Medulla oblongata (tissue), 1 donor: ENCODE data around the gene HCN3.
"Not testable (repeated sequence)": the region's sequence is repeated elsewhere in the genome, so short reads cannot be mapped to it uniquely, and the experiment has no call there.

Experiments used
- DNase-seq: peaks from one replicate; pipeline ENCODE4 v3.0.0-alpha.2; 2015; ENCODE audit errors: extremely low spot score

The HCN3 gene

DNA sequence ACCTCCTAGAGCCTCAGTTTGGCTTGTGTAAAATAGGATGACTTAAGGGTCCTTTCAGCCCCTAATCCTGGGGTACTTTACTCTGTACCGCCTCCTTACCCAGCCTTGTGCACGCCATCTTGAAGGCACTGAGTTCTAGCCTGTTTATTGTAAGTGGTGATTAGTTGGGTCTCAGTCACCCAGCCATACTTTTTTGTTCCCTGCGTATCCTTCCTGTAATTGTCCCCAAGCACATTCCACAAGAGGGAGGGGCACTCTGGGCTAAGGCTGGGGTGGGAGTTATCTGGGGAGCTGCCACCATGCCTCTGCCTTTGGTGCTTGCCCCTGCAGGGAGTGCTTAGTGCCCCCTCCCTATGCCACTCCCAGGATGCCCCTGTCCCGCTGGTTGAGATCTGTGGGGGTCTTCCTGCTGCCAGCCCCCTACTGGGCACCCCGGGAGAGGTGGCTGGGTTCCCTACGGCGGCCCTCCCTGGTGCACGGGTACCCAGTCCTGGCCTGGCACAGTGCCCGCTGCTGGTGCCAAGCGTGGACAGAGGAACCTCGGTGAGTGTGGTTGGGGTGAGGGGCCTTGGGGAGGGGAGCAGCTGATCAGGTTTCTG, 32.3 kb downstream of the HCN3 start:
- DNase-seq, result peak; percentile 19

DNA sequence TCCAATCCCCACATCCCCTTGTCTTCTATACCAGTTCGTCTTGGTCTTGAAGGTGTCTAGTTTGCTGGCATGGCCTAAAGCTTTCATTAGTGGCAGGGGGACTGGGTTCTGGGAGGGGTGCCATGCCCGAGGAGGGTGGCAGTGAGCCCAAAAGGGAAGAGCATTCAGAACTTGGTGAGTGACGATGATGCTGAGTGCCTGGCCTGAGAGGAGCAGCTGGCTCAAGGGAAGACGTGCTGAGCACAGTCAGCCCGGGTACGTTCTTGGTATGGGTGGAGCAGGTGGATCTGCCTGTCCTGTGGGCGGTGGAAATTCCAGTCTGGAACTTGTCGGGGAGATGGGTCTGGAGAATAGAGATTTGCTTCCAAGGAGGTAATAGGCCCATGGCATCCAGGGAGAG, 36.0 kb downstream of the HCN3 start:
- DNase-seq, result peak; percentile 50

DNA sequence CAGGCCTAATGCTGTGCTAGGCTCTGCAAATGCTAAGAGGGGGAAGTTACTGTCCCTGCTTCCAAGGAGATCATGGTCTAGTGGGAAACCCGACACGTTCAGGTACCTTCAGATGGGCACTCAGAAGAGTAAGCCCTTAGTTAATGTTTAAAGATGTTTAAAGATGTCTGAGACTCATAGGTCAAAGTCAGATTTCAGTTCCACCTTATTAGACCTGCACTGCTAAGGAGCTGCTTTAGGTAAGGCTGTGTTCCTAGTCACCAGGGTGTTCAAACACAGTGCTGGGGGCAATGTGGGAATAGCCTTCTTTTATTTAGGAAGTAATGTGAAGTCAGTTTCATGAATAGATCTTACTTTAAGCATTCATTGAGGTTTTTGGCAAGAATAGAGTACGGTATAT, 39.7 kb downstream of the HCN3 start:
- DNase-seq, result no peak

DNA sequence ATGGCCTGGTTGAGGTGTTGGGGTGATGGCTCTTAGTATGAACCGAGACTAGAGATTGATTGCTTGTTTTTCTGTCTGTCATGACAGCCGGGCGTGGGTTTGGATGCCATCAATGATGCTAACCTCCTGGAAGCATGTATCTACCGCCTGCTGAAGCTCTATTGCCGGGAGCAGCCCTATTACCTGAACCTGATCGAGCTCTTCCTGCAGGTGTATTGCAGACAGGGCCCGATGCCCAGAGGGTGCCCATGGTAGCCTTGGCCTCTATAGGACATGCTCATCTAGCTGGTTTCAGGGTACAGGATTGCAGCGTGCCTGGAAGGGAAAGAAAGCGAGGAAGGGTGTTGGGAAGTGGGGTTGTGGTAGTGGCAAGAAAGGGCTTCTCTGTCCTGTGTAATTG, 40.8 kb downstream of the HCN3 start:
- DNase-seq, result no peak

DNA sequence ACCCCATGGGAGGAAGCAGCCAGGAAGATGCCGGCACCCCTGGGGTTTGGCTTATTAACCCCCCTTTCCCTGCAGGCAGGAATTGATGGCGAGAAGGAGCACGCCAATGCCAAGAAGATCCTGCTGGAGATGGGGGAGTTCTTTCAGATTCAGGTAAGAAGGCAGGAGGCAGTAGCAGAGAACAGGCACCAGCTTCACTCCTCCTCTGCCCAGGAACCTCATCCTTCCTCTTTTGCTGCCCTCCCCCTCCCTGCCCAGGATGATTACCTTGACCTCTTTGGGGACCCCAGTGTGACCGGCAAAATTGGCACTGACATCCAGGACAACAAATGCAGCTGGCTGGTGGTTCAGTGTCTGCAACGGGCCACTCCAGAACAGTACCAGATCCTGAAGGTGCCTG, 42.3 kb downstream of the HCN3 start:
- DNase-seq, result no peak

DNA sequence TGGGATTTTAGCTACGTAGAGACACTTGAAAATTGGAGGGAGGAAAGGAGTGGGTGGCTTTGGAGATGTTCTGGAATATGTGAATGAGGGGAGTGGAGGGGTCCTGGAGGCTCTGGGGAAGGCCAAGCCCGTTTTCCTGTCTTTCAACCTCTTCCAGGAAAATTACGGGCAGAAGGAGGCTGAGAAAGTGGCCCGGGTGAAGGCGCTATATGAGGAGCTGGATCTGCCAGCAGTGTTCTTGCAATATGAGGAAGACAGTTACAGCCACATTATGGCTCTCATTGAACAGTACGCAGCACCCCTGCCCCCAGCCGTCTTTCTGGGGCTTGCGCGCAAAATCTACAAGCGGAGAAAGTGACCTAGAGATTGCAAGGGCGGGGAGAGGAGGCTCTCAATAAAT, 43.0 kb downstream of the HCN3 start:
- no peak for DNase-seq

DNA sequence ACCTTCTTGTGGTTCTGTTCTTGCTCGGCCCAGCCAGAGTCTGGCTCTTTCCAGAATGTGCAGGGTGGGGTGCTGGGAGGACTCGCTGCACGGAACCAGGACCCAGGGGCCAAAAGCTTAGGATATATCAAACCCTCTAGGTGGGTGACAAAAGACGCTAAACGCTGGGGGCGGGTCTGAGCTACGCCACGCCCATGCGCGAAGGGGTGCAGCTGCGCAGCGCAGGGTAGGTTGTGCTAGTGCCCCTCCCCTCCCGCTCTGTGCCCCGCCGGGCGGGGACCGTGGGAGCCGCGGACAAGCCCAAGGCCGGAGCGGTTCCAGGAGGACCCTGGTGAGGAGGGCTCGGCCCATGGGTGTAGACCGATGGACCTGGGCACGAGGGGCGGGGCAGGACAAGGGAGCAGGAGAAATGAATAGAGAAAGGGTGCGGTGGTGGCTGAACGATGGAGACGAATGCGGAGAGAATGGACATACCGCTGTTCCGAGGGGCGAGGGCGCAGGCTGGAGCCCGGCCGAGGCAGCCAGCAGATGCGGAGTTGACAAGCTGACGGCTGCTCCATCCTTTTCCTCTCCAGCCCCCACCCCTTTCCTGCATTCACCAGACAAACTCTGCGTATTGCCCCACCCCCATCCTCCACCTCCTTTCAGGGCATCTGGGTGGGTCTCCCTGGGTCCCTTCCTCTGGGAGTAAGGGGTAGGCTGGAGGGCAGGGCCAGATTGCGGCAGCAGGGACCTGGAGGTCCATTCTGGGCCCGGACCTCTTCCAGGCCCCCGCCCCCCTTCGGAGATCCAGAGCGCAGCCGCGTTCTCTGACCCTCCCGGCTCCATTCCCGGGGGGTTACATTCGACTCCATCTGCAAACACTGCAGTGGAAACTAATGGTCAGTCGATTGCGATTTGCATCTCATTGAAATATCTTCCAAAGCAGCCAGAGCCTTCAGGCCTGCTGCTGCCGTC, 43.7 kb downstream of the HCN3 start, which contains the start of gene RUSC1:
RUSC1 (plus strand) TSS at position 234 of the 957 bp plus-strand sequence. CDS start 880 bp downstream, outside the sequence.
- peak; percentile 67 for DNase-seq

DNA sequence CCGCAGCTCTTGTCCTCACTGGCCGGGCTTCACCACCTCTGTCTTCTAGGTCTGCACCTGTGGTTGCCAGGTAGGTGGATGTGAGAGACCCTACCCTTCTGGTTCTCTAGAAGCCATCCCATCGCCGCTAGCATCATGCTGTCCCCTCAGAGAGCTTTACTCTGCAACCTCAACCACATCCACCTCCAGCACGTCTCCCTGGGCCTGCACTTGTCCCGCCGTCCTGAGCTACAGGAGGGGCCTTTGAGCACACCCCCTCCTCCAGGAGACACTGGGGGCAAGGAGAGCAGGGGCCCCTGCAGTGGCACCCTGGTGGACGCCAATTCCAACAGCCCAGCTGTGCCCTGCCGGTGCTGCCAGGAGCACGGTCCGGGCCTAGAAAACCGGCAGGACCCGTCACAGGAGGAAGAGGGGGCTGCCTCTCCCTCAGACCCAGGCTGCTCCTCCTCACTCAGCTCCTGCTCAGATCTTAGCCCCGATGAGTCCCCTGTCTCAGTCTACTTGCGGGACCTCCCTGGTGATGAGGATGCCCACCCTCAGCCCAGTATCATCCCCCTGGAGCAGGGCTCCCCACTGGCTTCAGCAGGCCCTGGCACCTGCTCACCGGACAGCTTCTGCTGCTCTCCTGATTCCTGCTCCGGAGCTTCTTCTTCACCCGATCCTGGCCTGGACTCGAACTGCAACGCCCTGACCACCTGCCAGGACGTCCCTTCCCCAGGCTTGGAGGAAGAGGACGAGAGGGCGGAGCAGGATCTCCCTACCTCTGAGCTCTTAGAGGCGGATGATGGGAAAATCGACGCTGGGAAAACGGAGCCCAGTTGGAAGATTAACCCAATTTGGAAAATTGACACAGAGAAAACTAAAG, 44.6 kb downstream of the HCN3 start:
- peak; percentile 3 for DNase-seq

DNA sequence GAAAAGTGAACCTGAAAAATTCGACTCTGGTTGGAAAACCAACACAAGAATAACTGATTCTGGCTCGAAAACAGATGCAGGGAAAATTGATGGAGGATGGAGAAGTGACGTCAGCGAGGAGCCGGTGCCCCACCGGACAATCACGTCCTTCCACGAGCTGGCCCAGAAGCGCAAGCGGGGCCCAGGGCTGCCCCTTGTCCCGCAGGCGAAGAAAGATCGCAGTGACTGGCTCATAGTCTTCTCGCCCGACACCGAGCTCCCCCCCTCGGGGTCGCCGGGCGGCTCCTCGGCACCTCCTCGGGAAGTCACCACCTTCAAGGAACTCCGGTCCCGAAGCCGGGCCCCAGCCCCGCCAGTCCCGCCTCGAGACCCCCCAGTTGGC, 45.3 kb downstream of the HCN3 start:
- peak; percentile 50 for DNase-seq

DNA sequence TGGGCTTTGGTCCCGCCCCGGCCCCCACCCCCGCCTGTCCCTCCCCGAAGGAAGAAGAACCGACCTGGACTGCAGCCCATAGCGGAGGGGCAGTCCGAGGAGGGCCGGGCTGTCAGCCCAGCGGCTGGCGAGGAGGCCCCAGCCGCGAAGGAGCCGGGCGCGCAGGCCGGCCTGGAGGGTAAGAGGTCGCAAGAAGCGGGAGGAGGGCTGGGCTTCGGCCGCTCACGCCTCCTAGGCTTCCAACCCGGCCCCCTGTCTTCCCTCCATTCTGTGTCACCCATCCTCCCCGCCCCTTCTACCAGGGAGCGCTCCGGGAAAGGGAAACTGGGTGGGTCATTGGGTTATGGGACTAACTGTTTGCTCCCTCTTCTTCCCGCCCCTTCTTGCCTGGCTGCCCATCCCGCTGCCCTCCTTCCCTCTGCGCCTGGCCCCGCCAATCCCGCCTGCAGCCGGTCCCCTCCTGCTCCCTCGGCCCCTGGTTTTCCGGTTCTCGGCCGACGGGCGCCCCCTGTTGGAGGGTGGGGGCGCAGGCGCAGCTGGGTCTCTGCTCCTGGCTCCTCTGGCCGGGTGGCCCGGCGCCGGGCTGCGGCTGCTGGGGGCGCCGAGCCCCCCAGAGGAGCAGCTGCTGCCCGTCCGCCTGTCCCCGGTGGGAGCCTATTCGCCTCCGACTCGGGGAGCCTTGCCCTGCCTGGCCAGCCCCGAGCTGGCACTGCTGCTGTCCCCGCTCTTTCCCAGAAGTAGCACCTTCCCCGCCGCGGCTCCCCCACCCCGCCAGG, 45.9 kb downstream of the HCN3 start:
- DNase-seq, result peak; percentile 90

DNA sequence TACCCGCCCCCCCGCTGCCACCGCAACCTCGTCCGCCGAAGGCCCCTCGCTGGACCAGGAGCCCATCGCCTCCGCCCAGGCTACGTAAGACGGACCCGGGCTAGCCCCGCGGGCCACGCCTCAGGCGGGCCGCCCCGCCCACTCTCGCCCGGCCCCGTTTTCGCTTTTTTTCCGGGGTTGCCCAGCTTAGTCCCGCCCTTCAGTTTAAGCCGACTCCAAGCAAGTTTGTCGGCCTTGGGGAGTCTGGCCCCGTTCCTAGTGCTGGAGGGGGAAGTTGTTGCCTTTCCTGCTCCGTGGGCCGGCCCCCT, 46.4 kb downstream of the HCN3 start:
- DNase-seq, result peak; percentile 88

DNA sequence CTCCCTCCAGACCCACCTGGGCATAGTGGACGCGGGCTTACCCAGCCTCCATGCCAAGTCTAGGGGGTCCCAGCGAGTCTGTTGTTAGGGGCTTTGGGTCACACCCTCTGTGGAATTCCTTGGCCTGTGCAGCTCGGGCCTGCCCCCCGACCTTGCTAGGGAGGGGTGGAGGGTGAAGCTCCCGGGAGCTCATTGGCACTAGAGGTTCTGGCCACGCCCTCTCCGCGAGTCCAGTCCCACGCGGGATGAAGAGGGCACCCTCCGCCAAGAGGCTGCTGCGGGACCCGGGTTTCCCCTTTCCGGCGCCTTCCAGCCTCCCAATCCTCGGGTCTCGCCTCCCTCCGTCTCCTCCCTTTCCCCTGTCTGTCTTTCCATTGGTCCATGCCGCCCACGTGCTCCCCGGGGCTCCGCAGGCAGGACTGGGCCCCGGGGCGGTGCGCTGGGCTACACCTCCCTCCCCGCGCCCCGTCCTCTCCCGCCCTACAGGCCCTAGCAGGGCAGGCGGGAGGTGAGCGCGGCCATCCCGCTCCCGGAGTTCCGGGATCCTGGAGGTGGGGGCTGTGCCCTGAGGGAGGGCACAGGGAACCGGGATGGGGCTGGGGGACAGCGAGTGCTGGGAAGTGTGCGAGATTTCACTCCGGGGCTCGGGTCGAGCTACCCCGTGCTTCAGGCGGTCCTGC, 46.9 kb downstream of the HCN3 start:
- peak; percentile 97 for DNase-seq

DNA sequence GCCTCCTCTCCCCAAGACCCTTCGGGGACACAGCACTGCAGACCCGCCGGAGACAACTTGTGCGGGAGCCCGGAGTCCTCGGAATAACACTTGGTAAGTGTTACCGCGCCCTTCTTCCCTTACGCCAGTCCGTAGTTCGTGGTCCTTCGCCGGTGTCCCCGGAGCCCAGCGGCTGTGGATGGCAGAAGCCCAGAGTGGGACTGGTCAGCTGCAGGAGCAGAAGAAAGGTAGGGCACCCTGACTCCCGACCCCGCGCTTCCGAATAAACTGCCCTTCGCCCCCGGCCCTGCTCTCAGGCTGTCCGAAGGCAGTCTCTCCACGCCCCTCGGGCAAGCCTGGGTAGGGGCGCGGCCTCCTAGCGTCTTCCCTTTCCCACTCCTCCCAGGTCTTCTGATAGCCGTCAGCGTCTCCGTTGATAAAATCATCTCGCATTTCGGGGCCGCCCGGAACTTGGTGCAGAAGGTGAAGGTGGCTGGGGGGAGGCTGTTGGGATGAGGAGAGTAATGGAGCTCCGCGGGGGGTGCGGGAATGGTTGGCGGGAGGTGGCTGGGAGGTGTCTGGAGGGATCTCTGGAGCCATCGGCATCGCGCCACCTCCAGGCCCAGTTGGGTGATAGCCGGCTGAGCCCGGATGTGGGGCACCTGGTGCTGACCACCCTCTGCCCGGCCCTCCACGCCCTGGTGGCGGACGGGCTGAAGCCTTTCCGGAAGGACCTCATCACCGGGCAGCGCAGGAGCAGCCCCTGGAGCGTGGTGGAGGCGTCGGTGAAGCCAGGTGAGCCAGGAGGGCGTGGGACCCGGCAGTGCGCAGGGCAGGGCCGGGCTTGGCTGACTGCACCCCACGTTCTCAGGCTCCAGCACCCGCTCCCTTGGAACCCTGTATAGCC, 47.7 kb downstream of the HCN3 start:
- no peak for DNase-seq

DNA sequence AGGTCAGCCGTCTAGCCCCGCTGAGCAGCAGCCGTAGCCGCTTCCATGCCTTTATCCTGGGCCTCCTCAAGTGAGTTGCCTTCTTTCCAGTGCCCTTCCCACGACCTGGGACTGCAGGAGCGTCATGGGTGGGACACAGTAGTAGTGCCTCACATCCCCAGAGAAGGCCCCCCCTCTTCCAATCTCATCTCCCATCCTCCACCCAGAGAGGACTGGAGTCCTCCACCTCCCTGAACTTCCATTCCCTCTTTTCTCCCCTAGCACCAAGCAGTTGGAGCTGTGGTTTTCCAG, 48.3 kb downstream of the HCN3 start:
- DNase-seq, result no peak

DNA sequence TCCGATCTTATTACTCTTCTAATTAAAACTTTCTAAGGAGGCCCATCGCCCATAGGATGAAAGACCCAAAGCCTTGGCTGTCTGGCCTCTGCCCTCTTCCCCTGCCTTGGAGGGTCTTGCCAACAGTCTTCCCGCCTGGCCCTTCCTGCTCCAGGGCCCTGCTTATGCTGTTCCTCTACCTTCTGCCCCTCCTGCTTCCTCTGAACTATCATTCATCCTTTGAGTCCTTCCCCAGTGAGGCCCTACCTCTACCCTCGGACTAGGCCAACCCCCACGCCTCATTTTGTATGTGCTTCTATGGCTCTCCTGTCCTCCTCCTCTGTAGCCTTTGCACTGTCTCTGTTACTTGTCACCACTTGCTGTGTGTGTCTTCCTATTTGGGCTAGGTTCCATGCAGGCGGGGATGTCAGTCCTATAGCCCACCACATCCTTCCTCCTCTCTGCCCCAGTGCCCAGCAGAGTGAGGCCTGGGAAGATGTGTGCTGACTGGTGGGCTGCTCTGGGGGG, 48.8 kb downstream of the HCN3 start:
- DNase-seq, result no peak

DNA sequence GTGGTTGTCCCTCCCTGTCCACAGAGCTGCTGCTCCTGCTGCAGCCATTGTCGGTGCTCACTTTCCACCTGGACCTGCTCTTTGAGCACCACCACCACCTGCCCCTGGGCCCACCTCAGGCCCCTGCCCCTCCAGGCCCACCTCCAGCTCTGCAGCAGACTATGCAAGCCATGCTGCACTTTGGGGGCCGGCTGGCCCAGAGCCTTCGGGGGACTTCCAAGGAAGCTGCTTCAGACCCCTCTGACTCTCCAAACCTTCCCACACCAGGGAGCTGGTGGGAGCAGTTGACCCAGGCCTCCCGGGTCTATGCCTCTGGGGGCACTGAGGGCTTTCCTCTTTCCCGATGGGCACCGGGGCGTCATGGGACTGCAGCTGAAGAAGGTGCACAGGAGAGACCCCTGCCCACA, 49.4 kb downstream of the HCN3 start:
- no peak for DNase-seq

DNA sequence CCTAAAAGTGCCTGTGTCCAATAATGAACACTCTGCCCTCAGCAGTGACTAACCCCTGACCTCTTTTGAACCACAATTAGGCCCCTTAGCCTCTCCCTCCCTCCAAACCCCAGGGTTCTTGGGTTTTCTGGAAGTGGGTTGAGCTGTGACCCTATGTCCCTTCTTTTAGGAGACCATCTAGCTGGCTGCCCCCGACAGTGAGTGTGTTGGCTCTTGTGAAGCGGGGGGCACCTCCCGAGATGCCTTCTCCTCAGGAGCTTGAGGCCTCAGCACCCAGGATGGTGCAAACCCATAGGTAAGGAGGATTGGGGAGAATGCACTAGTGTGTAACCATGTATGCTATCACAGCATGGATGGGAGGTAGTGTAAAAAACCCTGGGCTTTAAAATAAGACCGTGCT, 50.7 kb downstream of the HCN3 start:
- DNase-seq, result no peak

DNA sequence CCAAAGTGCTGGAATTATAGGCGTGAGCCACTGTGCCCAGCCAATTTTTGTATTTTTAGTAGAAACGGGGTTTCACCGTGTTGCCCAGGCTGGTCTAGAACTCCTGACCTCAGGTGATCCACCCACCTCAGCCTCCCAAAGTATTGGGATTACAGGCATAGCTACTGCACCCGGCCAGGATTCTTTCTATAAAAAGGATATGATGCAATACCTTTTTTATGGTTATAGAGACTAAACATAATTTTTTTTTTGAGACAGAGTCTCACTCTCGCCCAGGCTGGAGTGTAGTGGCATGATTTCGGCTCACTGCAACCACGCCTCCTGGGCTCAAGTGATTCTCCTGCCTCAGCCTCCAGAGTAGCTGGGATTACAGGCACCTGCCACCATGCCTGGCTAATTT, 51.6 kb downstream of the HCN3 start:
- not testable (repeated sequence) for DNase-seq

DNA sequence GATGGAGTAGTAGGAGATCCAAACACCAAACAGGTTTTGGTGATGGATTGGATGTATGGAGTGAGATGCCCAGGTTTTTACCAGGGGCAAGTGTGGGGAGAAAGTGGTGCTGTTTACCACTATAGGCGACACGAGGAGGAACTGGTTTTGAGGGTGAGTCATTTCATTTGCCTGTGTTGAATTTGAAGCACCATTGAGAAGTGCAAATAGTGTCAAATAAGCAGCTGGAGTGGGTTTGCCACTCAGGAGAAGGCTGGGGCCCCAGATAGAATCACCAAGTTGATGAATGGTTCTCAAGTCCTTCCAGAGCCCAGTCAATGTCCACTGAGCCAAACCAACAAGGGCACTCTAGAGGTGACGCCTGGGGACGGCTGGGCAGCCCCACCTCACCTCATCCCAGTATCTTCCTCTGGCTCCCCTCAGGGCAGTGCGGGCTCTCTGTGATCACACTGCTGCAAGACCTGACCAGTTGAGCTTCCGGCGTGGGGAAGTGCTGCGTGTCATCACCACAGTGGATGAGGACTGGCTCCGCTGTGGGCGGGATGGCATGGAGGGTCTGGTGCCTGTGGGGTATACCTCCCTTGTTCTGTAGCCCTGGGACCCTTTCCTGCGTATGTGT, 52.8 kb downstream of the HCN3 start:
- no peak for DNase-seq

DNA sequence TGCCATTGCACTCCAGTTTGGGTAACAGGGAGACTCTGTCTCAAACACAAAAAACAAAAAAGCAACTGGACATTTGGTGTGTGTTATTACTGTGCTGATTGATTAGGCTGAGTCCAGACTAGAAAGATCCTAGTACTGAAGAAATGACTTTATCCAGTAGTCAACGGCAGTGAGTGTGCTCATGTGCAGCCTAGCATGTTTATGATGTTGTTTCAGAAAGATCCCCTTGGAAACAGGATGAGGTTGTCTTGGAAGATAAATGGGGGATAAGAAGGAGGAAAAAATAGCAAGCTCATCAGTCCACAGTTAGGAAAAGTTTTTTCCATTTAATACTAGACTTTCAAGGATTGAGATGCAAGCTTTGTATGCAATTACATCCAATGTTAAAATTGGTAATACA, 57.7 kb downstream of the HCN3 start:
- DNase-seq, result no peak
